SK-N-SH (cell line): Measurements from ENCODE around the gene CNTLN.

Experiments
- CTCF ChIP-seq: fragments of 200-600 bp; sonication (generic); IDR thresholded peaks from 2 replicates; pipeline ENCODE4 v1.6.1; 2017; ENCODE audit warnings: antibody characterized with exemption, mild to moderate bottlenecking, moderate library complexity
- EP300 ChIP-seq, 2 experiments: IDR thresholded peaks; 2 replicates each; pipeline versions ENCODE4 v1.4.0 to v1.6.1; 2012; ENCODE audit warnings: borderline replicate concordance in 1 of 2, low read depth in 1 of 2, low read length in 1 of 2
- FOXM1 ChIP-seq: IDR thresholded peaks from 2 replicates; pipeline ENCODE4 v1.4.0; 2012; ENCODE audit warnings: low read depth, mild to moderate bottlenecking
- MEF2A ChIP-seq: IDR thresholded peaks from 2 replicates; pipeline ENCODE4 v1.4.0; 2012; ENCODE audit warnings: low read depth, borderline replicate concordance
- POLR2AphosphoS5 ChIP-seq: IDR thresholded peaks from 2 replicates; pipeline ENCODE4 v1.6.1; 2012; ENCODE audit warnings: low read depth, low read length
- REST ChIP-seq: IDR thresholded peaks from 2 replicates; pipeline ENCODE4 v1.6.1; 2012; ENCODE audit warnings: mild to moderate bottlenecking, low read depth, low read length, moderate library complexity
- SMC3 ChIP-seq: IDR thresholded peaks from 2 replicates; pipeline ENCODE4 v1.6.1; 2012; ENCODE audit warnings: low read depth, low read length, improper control_type of control experiment
- TF ChIP-seq, protein P1 (sequence below): IDR thresholded peaks from 2 replicates; pipeline ENCODE4 v1.4.0; 2012; ENCODE audit warnings: low read depth, borderline replicate concordance

GRCh38 chr9:17476401-17476800 is 341.6 kb downstream of the CNTLN start:
- TF ChIP-seq, protein P1, sequence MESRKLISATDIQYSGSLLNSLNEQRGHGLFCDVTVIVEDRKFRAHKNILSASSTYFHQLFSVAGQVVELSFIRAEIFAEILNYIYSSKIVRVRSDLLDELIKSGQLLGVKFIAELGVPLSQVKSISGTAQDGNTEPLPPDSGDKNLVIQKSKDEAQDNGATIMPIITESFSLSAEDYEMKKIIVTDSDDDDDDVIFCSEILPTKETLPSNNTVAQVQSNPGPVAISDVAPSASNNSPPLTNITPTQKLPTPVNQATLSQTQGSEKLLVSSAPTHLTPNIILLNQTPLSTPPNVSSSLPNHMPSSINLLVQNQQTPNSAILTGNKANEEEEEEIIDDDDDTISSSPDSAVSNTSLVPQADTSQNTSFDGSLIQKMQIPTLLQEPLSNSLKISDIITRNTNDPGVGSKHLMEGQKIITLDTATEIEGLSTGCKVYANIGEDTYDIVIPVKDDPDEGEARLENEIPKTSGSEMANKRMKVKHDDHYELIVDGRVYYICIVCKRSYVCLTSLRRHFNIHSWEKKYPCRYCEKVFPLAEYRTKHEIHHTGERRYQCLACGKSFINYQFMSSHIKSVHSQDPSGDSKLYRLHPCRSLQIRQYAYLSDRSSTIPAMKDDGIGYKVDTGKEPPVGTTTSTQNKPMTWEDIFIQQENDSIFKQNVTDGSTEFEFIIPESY, result no peak
- TF ChIP-seq CTCF (no peak), MEF2A (no peak), EP300 (IDR thresholded peaks at IDR 0.05; ENCODE audit: borderline replicate concordance in 1 of 2, low read depth in 1 of 2, low read length in 1 of 2) (no peak), FOXM1 (no peak), REST (no peak), POLR2AphosphoS5 (no peak), SMC3 (no peak)
